HL-60 (cell line): ENCODE measurements around the gene MACC1.
A peak's percentile ranks its signal among the peaks of the same experiment; 100 is the strongest.

Experiments used
- DNase-seq, 2 experiments: peaks; one replicate each; pipeline ENCODE4 v3.0.0-alpha.2; 2010 to 2020; ENCODE audit warnings: low read depth in 1 of 2, low spot score in 1 of 2
- H3K27ac ChIP-seq: fragments of 250-450 bp; sonication (Bioruptor Pico); replicated peaks from 2 replicates; pipeline ENCODE4 v1.5.1; 2020; ENCODE audit warnings: mild to moderate bottlenecking, moderate library complexity
- H3K27me3 ChIP-seq: fragments of 250-450 bp; sonication (Bioruptor Pico); 2 replicates; pipeline ENCODE4 v1.5.1; 2021; ENCODE audit warnings: mild to moderate bottlenecking, moderate library complexity; ENCODE audit not compliant: insufficient read depth, poor library complexity, severe bottlenecking
- H3K4me3 ChIP-seq: replicated peaks from 2 replicates; pipeline ENCODE4 v1.5.1; 2011; ENCODE audit warnings: mild to moderate bottlenecking, control low read depth, low read length; ENCODE audit not compliant: insufficient read depth
- GABPA ChIP-seq: IDR thresholded peaks from 2 replicates; pipeline ENCODE4 v1.6.1; 2012; ENCODE audit warnings: low read depth
- POLR2AphosphoS5 ChIP-seq: IDR thresholded peaks from 2 replicates; pipeline ENCODE4 v1.6.1; 2012; ENCODE audit warnings: low read depth
- SPI1 ChIP-seq: IDR thresholded peaks from 2 replicates; pipeline ENCODE4 v1.6.1; 2012; ENCODE audit warnings: low read depth, mild to moderate bottlenecking, borderline replicate concordance
- TF ChIP-seq, protein P1 (sequence below): IDR thresholded peaks from 2 replicates; pipeline ENCODE4 v1.6.1; 2012; ENCODE audit warnings: low read depth; ENCODE audit not compliant: insufficient replicate concordance
- TF ChIP-seq, protein P2 (sequence below): IDR thresholded peaks from one replicate; pipeline ENCODE4 v1.5.1; 2011; ENCODE audit warnings: low read length, control low read depth, inconsistent platforms; ENCODE audit not compliant: insufficient read depth

Gene MACC1

DNA sequence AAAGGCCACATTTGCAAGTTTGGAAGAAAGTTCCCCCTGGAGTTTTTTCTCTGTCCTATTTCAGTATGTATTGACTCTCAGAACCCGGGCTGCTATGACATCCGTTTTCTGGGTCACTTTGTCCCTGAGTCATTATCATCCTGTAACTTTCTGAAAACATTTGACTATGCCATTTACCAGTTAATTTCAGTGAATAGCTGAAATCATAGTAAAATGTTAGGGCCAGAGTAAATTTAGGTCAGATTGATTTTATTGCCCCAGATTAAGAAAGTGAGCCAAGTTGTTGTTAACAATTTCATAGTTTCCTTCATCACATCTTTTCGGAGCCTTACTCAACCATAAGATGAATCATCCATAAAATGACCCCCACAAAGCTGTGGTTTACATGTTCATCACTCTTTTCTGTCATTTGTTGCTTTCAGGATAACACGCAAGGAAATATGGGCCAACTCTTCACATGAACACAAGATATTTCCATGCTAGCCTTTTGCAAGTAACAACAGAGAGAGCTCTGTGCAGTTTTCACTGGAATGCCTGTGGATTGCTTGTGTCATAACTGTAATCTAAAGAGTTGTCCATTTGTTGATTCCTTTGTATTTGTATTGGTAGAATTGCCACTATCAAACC is 3.9 kb upstream of the MACC1 start:
- TF ChIP-seq SPI1 (no peak), POLR2AphosphoS5 (no peak), GABPA (no peak)
- TF ChIP-seq, protein P1, sequence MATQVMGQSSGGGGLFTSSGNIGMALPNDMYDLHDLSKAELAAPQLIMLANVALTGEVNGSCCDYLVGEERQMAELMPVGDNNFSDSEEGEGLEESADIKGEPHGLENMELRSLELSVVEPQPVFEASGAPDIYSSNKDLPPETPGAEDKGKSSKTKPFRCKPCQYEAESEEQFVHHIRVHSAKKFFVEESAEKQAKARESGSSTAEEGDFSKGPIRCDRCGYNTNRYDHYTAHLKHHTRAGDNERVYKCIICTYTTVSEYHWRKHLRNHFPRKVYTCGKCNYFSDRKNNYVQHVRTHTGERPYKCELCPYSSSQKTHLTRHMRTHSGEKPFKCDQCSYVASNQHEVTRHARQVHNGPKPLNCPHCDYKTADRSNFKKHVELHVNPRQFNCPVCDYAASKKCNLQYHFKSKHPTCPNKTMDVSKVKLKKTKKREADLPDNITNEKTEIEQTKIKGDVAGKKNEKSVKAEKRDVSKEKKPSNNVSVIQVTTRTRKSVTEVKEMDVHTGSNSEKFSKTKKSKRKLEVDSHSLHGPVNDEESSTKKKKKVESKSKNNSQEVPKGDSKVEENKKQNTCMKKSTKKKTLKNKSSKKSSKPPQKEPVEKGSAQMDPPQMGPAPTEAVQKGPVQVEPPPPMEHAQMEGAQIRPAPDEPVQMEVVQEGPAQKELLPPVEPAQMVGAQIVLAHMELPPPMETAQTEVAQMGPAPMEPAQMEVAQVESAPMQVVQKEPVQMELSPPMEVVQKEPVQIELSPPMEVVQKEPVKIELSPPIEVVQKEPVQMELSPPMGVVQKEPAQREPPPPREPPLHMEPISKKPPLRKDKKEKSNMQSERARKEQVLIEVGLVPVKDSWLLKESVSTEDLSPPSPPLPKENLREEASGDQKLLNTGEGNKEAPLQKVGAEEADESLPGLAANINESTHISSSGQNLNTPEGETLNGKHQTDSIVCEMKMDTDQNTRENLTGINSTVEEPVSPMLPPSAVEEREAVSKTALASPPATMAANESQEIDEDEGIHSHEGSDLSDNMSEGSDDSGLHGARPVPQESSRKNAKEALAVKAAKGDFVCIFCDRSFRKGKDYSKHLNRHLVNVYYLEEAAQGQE = no peak
- H3K4me3 ChIP-seq = no peak overlapping the region
- H3K27ac ChIP-seq = peak overlapping the region; percentile 83

DNA sequence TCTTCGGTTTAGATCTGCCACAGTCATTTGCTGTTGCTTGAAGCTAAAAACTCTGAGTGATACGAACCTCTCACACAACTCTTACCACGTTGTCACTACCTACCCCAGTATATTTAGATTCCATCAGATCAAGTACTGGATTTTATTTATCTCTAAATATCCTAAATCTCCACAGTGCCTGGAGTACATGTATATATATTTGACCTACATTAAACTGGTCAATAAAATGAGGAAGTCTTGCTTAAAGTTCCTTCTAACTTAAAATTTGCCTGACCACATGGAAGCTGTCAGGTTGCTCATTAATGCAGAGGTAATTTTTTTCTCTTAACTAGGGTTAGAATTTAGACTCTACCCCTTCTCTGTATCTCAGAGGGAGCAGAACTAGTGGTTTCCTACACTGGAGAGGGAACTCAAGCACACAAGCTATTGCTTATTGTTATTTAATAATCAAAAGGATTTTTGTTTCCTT is 3.1 kb upstream of the MACC1 start:
- Histone ChIP-seq H3K27me3 (no peaks in the 10 kb centered on the region), H3K4me3 (no peak overlapping the region), H3K27ac (peak overlapping the region; percentile 83)
- no peak for TF ChIP-seq GABPA
- peak; percentile 82 for TF ChIP-seq SPI1
- DNase-seq = peak in 1 of 2 experiments; percentile 25

More for the DNA sequence above, 3.9 kb upstream of the MACC1 start:
- H3K27me3 ChIP-seq = no peaks in the 10 kb centered on the region
- DNase-seq = peak; percentile 12 to 55

DNA sequence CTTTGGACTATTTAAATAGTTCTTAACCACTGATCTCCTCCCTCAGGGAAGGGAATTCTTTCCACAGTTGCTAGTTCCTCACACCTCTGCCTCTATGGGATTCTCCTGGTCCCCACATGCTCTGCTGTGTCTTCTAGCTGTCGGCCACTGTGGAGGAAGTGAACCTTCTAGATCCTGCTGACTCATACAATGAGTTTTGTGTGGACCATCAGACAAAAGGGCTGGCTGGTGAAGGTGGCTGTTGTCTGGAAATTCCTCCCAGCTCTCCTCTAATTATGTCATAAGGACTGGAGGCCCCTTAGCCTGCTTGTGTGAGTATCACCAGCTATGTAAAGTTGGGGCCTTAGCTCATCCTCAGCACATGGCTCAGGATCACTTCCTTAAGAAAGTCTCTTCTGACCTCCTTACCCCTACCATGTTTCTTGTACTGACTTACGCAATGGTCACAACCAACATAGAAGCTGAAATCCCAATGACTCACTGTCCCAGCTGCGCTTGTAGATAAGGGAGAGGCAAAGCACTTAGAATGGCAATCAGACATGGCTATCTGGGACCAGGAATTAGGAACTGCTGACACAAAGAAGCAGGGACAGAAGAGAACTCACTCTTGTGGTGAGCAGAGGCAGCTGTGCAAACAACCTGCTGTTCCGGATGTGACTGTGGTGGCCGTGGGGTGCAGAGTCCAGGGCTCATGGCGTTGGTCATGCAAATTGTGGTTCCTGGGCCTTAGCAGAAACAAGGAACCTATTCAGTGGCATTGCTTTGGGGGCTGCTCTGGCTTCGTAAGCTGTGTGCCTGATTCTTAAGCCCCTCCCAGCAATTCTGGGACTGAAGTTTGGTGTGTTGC is 2.5 kb upstream of the MACC1 start:
- DNase-seq = peak; percentile 95 to 97
- H3K27ac ChIP-seq = peak overlapping the region; percentile 83
- H3K27me3 ChIP-seq = no peaks in the 10 kb centered on the region
- peak; percentile 77; the same call in 1 of the 2 replicates for TF ChIP-seq SPI1
- TF ChIP-seq POLR2AphosphoS5 = peak; percentile 95
- TF ChIP-seq, protein P1 = no peak
- TF ChIP-seq GABPA = peak; percentile 47; the same call in 1 of the 2 replicates
- TF ChIP-seq, protein P2, sequence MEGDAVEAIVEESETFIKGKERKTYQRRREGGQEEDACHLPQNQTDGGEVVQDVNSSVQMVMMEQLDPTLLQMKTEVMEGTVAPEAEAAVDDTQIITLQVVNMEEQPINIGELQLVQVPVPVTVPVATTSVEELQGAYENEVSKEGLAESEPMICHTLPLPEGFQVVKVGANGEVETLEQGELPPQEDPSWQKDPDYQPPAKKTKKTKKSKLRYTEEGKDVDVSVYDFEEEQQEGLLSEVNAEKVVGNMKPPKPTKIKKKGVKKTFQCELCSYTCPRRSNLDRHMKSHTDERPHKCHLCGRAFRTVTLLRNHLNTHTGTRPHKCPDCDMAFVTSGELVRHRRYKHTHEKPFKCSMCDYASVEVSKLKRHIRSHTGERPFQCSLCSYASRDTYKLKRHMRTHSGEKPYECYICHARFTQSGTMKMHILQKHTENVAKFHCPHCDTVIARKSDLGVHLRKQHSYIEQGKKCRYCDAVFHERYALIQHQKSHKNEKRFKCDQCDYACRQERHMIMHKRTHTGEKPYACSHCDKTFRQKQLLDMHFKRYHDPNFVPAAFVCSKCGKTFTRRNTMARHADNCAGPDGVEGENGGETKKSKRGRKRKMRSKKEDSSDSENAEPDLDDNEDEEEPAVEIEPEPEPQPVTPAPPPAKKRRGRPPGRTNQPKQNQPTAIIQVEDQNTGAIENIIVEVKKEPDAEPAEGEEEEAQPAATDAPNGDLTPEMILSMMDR = no peak
- H3K4me3 ChIP-seq = no peak overlapping the region

DNA sequence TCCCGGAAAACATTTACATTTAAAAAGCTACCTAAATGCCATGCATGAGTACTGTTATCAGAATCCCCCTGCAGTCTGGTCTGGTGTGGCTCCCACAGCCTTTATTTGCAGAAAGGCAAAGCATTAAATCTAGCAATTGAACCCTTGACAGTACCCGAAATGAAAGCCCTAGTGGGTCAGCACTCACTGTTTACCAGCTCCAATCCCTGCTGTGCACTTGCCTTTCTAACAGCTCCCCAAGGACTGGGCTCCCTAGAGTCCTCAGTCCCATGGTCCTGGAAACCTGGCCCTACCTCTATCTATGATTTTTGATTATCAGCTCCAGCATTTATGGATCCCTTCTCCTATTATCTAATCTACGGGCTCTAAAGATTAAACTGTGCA is 1.9 kb upstream of the MACC1 start:
- Histone ChIP-seq H3K27ac (peak overlapping the region; percentile 83), H3K4me3 (no peak overlapping the region), H3K27me3 (no peaks in the 10 kb centered on the region)
- TF ChIP-seq SPI1 (no peak), POLR2AphosphoS5 (no peak), GABPA (no peak)
- TF ChIP-seq, protein P2 = no peak
- TF ChIP-seq, protein P1 = no peak
- no peak for DNase-seq
